Measurements from ENCODE around the gene CEPT1. TPM values are rescaled to one million over a fixed set of nuclear protein-coding genes. Genes with fewer than 3 reads are reported as not detected.

The CEPT1 gene
- polyA plus RNA-seq, 1 of the 3 experiments (the other 2 are of a cell fraction), result 11.6 TPM

GRCh38 chr1:111099289-111099688 lies 40.7 kb upstream of the CEPT1 start:
- Histone ChIP-seq H3K4me1 (ENCODE audit: control insufficient read depth in 1 of 2, insufficient read depth in 2 of 2, low read depth in 1 of 2, low read length in 1 of 2) (no peaks in the 10 kb centered on the region), H3K36me3 (replicated peaks in 1 of 2; ENCODE audit: control insufficient read depth in 1 of 2, insufficient read depth in 2 of 2, low read length in 1 of 2) (peaks cover 0 to 2% of the 10 kb centered on the region in 2 experiments), H3K79me2 (ENCODE audit: insufficient read depth) (no peaks in the 10 kb centered on the region), H3K9me2 (0 out of 2 replicates have a peak, but pooled peaks cover 3% of the 10 kb centered on the region), H2AFZ (ENCODE audit: low read depth) (no peak overlapping the region), H3K27me3 (ENCODE audit: insufficient read depth) (no peaks in the 10 kb centered on the region), H3F3A (replicated peaks; ENCODE audit: insufficient read depth) (no peaks in the 10 kb centered on the region), H3K27ac (ENCODE audit: low read depth in 2 of 2, low read length in 1 of 2) (no peak overlapping the region), H3K9me3 (peaks cover 3% of the 10 kb centered on the region; the same call in 1 of the 2 replicates), H4K20me1 (ENCODE audit: insufficient read depth) (no peaks in the 10 kb centered on the region), H3K4me2 (no peak overlapping the region), H3K9ac (no peak overlapping the region), H3K4me3 (ENCODE audit: low read depth in 2 of 2, low read length in 1 of 2) (no peak overlapping the region)
- ChIA-PET POLR2A (no interaction called here), CTCF (no interaction called here)
- DNase-seq, result no peak
- TF ChIP-seq GATA2 (CRISPR knock-in tag; IDR thresholded peaks at IDR 0.05) (no peak), SMC3 (IDR thresholded peaks at IDR 0.05; ENCODE audit: low read depth, low read length) (no peak), POLR2AphosphoS5 (IDR thresholded peaks at IDR 0.05; ENCODE audit: low read depth, low read length) (no peak), NFIC (IDR thresholded peaks at IDR 0.05; ENCODE audit: borderline replicate concordance) (no peak)
- 0% methylated on average over 1 of the region's 1 CpG for WGBS (ENCODE audit: low lambda C conversion rate)

- no peaks in the 10 kb centered on the region for H3F3A ChIP-seq (replicated peaks; ENCODE audit: insufficient read depth)
- POLR2A ChIA-PET, result no interaction called here
- no peak overlapping the region for H3K27ac ChIP-seq (ENCODE audit: low read depth in 2 of 2, low read length in 1 of 2)
- no peak for DNase-seq
- no peaks in the 10 kb centered on the region for H4K20me1 ChIP-seq (ENCODE audit: insufficient read depth)
- H3K4me1 ChIP-seq (ENCODE audit: control insufficient read depth in 1 of 2, insufficient read depth in 2 of 2, low read depth in 1 of 2, low read length in 1 of 2), result no peaks in the 10 kb centered on the region
- H3K79me2 ChIP-seq (ENCODE audit: insufficient read depth), result no peaks in the 10 kb centered on the region
- H3K9me2 ChIP-seq, result 0 out of 2 replicates have a peak, but pooled peaks cover 3% of the 10 kb centered on the region
- CTCF ChIA-PET, result no interaction called here
- TF ChIP-seq POLR2AphosphoS5 (IDR thresholded peaks at IDR 0.05; ENCODE audit: low read depth, low read length) (no peak), TAF1 (IDR thresholded peaks at IDR 0.05; ENCODE audit: borderline replicate concordance, low read depth, low read length) (no peak), RFX5 (IDR thresholded peaks at IDR 0.05; ENCODE audit: low read length) (no peak), FOSL2 (IDR thresholded peaks at IDR 0.05; ENCODE audit: borderline replicate concordance, low read depth) (no peak), ZBTB33 (IDR thresholded peaks at IDR 0.05; ENCODE audit: borderline replicate concordance, low read depth) (no peak), EZH2phosphoT487 (IDR thresholded peaks at IDR 0.05; ENCODE audit: borderline replicate concordance, low read depth) (no peak), PBX3 (IDR thresholded peaks at IDR 0.05) (no peak), NRF1 (IDR thresholded peaks at IDR 0.05; ENCODE audit: low read depth, low read length) (no peak), RXRA (IDR thresholded peaks at IDR 0.05; ENCODE audit: borderline replicate concordance, low read depth) (no peak), EP300 (IDR thresholded peaks at IDR 0.05; ENCODE audit: borderline replicate concordance in 1 of 2, low read depth in 1 of 2, low read length in 1 of 2) (no peak), TCF12 (IDR thresholded peaks at IDR 0.05) (no peak), JUND (IDR thresholded peaks at IDR 0.05) (no peak), REST (IDR thresholded peaks at IDR 0.05; ENCODE audit: low read depth, low read length) (no peak), SIN3A (IDR thresholded peaks at IDR 0.05; ENCODE audit: borderline replicate concordance, low read depth, low read length) (no peak), NFIC (IDR thresholded peaks at IDR 0.05; ENCODE audit: borderline replicate concordance) (no peak), GATA2 (CRISPR knock-in tag; IDR thresholded peaks at IDR 0.05) (no peak)
- H3K9ac ChIP-seq, result no peak overlapping the region
- H3K4me2 ChIP-seq, result no peak overlapping the region
- 11% methylated on average over 2 of the region's 5 CpGs for WGBS (ENCODE audit: low lambda C conversion rate)
- H3K9me3 ChIP-seq, result peaks cover 12% of the 10 kb centered on the region; the same call in 1 of the 2 replicates
- H3K4me3 ChIP-seq (ENCODE audit: low read depth in 2 of 2, low read length in 1 of 2), result no peak overlapping the region
- no peaks in the 10 kb centered on the region for H3K27me3 ChIP-seq (ENCODE audit: insufficient read depth)
- peaks cover 0 to 6% of the 10 kb centered on the region in 2 experiments for H3K36me3 ChIP-seq (replicated peaks in 1 of 2; ENCODE audit: control insufficient read depth in 1 of 2, insufficient read depth in 2 of 2, low read length in 1 of 2)
- H2AFZ ChIP-seq (ENCODE audit: low read depth), result no peak overlapping the region
These were observed 38.0 kb upstream of the CEPT1 start for GRCh38 chr1:111101854-111102642.
